NCI-H1930 (cell line): ENCODE data around the gene MYT1.
A peak's percentile ranks its signal among the peaks of the same experiment; 100 is the strongest.
"Not testable (repeated sequence)": the region's sequence is repeated elsewhere in the genome, so short reads cannot be mapped to it uniquely, and the experiment has no call there.

Experiments
- DNase-seq, 2 experiments: peaks; one replicate each; lab custom pipeline; 2025; lab: John Stamatoyannopoulos, UW

The MYT1 gene

GRCh38 chr20:64164123-64164836 is at the start of gene MYT1:
Gene MYT1, plus strand, starts transcription at chr20:64164452. Its CDS starts 34,410 bp downstream, at chr20:64198862.
- peak; percentile 84 to 86 for DNase-seq

- DNase-seq = no peak
These were observed 48.9 kb upstream of the MYT1 start for GRCh38 chr20:64115171-64115911.

- no peak for DNase-seq
These were observed 48.2 kb upstream of the MYT1 start for GRCh38 chr20:64116016-64116415.

- no peak for DNase-seq
These were observed 47.5 kb upstream of the MYT1 start for GRCh38 chr20:64116541-64117431.

- not testable (repeated sequence) for DNase-seq
These were observed 46.8 kb upstream of the MYT1 start for GRCh38 chr20:64117432-64117777.

- DNase-seq = no peak
These were observed 45.0 kb upstream of the MYT1 start for GRCh38 chr20:64119301-64119680.

GRCh38 chr20:64119681-64120341 is 44.4 kb upstream of the MYT1 start:
- DNase-seq = no peak

GRCh38 chr20:64121586-64121985 is 42.7 kb upstream of the MYT1 start:
- no peak for DNase-seq

- not testable (repeated sequence) for DNase-seq
These were observed 41.3 kb upstream of the MYT1 start for GRCh38 chr20:64122927-64123326.

GRCh38 chr20:64123517-64123916 is 40.7 kb upstream of the MYT1 start:
- DNase-seq = not testable (repeated sequence)

- no peak for DNase-seq
These were observed 35.0 kb upstream of the MYT1 start for GRCh38 chr20:64129146-64129782.

GRCh38 chr20:64130271-64130670 is 34.0 kb upstream of the MYT1 start:
- no peak for DNase-seq

GRCh38 chr20:64130876-64131275 is 33.4 kb upstream of the MYT1 start:
- no peak for DNase-seq

GRCh38 chr20:64131406-64131805 is 32.8 kb upstream of the MYT1 start:
- peak in 1 of 2 experiments; percentile 26 for DNase-seq

- DNase-seq = no peak
These were observed 30.3 kb upstream of the MYT1 start for GRCh38 chr20:64133951-64134407.

GRCh38 chr20:64134744-64135143 is 29.5 kb upstream of the MYT1 start:
- DNase-seq = not testable (repeated sequence)

- no peak for DNase-seq
These were observed 28.1 kb upstream of the MYT1 start for GRCh38 chr20:64136004-64136710.

GRCh38 chr20:64137598-64138031 is 26.6 kb upstream of the MYT1 start:
- no peak for DNase-seq

- DNase-seq = no peak
These were observed 25.9 kb upstream of the MYT1 start for GRCh38 chr20:64138276-64138815.
